Measurements from ENCODE around the gene ENSA. TPM values are rescaled to one million over a fixed set of nuclear protein-coding genes. Genes with fewer than 3 reads are reported as not detected.
"Not testable (repeated sequence)": the region's sequence is repeated elsewhere in the genome, so short reads cannot be mapped to it uniquely, and the experiment has no call there.

Gene ENSA
- total RNA-seq, 1 donor from 2014 or later = 200 TPM

DNA sequence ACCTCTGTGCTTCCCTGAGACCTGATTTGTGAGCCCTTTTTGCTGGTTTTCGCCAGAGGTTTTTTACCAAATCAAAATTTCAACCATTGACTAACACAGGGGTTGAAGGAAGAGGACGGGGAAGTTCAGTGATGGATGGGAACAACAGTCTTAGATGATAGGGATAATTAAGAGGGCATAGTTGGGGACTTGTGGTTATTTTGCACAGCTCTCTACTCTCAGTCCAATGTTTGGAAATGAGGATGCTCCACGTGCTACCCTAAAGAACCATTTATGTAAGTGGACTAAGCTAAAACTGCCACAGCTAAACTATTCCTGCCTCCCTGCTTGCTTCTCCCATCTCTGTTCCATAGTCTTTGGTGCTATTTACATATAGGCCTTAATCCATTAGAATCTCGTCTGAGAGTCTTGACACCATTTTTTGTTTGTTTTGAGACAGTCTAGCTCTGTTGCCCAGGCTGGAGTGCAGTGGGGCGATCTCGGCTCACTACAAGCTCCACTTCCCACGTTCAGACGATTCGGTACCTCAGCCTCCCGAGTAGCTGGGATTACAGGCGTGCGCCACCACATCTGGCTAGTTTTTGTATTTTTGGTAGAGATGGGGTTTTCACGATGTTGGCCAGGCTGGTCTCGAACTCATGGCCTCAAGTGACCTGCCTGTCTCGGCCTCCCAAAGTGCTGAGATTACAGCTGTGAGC is 49.3 kb downstream of the ENSA start:
- no peak for DNase-seq

DNA sequence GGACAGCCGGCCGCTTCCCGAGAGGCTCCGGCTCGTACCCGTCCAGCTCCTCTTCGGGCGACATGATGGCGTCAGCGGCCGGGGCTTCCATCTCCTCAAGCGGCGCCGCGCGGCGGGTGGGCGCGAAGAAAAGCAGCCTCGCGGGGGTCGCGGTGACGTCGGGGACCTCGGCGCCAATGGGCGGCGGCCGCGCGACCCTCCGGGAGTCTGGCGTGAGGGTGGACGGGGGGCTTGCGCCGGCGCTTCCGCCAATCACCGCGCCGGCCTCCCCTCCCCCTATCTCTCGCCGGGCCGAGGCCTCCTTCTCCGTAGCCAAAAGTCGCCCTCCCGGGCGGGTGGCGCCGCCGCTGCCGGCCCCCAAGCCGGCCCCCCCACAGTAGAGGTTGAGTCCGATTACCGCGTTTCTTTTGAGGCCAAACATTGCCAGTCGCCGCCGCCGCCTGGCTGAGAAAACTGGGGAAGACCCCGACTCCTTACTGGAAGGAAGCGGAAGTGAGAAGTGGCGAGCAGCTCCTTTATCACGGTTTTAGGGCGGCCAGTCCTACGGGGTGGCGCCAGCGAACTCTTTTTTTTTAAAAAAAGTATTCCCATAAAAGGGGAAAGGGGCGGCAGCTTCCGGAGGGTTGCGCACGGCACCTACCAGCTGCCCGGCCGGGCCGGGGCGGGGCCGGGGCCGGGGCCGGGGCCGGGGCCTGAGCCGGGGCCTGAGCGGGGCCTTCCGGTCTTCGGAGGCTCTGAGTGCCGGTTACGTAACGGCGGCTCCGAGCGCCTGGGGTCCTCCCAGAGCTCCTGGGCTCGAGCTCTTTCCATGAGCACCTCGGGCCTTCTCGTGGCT is 50.1 kb downstream of the ENSA start, which contains the start of gene MCL1:
Gene MCL1 (minus strand): TSS at position 501 of the 835 bp plus-strand sequence. CDS start 80 bp downstream, at position 421.
- peak; percentile 95 for DNase-seq

DNA sequence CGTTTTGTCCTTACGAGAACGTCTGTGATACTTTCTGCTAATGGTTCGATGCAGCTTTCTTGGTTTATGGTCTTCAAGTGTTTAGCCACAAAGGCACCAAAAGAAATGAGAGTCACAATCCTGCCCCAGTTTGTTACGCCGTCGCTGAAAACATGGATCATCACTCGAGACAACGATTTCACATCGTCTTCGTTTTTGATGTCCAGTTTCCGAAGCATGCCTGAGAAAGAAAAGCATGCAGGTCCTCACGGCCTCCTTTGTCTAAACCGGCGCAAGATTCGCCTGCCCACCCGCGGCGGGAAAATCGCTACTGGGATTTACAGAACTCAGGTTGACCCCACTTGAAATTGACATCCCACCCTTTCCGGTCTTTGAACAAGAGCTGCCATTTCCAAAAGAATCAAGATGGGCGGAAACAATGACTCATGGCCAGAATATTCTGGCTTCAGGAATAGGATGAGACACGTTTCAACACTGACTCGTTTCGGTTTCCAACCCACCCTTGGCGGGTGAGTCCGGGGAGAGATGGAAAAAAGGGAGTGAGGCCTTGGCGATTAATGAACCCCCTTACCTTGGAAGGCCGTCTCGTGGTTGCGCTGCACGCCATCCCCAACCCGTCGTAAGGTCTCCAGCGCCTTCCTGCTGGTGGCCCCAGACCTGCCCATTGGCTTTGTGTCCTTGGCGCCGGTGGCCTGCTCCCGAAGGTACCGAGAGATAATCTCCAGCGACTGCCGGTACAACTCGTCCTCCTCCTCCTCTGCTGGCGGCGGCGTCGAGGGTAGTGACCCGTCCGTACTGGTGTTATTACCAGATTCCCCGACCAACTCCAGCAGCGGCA is 50.9 kb downstream of the ENSA start:
- peak; percentile 95 for DNase-seq

DNA sequence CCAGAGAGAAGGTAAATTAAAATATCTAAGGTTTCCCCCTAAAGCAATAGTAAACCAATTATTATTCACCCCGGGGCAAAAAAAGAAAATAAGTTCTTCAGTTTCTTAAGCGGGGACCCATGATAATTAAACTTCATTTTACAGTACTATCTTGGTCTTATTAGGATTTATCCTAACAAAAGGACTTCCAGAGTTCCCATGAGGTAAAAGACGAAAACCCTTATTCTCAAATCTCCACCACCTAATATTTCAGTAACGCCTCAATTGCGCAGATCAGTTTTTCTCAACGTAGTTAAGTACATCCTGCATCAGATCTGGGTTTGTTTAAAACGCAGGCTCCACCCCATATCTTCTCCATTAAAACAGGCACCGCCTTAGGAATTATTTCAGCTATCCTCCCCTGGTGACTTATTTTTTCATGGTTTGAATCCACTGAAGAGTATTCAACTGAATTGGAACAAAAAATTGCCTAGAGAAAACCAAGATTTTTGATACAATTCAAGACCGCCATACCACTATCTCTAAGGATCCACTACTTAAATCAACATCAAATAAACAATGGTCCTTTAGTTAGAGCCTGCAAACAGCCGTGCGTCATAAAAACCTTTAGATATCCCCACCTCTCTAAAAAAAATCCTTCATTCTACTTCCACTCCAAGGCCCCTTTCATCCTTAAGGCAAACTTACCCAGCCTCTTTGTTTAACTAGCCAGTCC is 51.7 kb downstream of the ENSA start:
- peak; percentile 51 for DNase-seq

DNA sequence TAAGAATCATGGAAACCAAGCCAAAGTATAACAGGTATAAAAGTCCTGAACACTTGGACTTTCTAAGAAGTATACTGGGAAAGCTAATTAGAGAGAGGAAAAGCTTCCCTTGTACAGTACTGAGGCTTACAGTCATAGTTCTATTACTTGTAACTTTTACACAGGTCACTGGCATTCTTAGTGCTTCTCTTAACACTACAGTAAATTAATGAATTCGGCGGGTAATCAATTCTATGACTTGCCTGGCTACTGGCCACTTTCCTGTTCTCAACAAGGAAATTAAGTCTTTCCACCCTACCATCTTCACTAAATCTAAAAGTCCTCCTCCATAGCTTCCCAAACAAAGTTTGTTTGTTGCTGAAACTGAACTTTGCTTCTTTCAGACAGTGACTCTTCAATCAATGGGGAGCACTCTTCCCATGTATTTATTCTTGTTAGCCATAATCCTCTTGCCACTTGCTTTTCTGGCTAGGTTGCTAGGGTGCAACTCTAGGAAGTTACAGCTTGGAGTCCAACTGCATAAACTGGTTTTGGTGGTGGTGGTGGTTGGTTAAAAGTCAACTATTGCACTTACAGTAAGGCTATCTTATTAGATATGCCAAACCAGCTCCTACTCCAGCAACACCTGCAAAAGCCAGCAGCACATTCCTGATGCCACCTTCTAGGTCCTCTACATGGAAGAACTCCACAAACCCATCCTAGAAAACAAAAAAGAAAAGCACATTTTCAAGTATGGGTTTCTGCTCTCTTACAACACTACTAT is 52.4 kb downstream of the ENSA start:
- DNase-seq = peak; percentile 41

DNA sequence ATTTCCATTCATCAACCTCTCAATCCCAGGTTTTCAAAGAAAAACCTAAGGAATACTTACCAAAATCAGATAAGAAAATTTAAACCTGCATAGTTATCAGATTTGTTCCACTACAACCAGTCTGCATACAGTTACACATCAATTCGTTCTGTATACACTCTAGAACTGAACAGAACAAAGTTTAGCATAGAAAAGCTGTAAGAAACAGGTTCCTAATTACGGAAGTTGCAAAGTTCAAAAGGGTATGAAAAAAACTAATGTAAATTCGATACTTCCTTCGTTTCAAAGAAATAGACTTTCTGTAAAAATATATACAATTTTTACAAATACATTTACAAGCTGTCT is 53.1 kb downstream of the ENSA start:
- no peak for DNase-seq

DNA sequence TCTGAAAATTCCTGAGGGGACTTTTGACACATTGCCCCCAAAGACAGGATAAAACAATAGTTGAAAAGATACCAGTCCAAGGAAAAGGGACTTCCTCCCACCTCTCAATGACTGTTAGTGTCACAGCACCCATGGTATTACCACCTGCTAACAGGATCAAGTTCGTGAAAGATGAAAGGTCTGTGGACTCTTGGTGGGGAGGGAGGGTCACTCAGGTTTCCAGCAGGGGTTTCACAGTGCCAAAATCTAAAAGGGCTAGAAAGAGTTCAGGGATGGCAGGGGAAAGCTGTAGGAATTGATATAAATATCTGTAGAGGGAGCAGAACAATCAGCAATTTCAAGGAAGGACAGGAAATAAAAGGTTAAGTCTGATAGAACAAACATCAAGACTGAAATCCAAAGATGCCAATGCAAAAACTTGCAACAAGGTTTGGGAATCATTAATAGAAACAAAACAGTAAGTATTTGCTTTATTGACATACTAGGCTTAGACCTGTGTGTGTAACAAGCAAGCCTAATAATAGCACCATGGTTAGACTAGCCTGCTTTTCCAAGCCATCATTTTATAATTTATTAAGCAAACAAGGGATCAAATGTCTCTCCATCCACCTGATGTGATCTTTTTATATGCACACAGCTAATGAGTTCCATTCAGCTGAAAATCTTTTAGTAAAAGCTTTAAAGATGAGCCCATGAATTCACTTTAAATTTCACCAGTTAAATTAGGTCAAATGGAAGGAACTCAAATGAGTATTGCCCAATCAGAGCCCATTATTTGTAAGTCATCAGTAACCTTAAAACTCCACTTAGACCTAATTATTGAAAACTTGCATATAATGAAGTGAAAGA is 53.7 kb downstream of the ENSA start:
- no peak for DNase-seq

DNA sequence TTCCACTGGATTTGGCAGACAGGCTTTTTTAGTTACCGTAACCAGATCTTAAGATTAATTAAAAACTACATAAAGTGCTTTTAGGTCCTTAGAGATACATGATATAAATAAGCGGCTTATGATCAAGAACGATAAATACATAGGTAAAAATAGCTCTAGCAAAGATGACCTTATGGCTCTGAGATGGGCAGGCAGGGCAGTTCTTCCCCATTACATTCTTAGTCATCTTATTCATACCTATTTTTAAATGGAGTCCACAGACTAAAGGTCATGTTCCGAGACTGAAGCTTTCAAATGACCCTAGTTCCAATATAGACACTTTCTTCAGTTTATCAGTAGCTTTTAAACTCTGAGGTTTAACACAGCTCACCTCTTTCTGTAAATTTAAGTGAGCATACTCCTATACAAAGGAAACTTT is 54.3 kb downstream of the ENSA start:
- no peak for DNase-seq

DNA sequence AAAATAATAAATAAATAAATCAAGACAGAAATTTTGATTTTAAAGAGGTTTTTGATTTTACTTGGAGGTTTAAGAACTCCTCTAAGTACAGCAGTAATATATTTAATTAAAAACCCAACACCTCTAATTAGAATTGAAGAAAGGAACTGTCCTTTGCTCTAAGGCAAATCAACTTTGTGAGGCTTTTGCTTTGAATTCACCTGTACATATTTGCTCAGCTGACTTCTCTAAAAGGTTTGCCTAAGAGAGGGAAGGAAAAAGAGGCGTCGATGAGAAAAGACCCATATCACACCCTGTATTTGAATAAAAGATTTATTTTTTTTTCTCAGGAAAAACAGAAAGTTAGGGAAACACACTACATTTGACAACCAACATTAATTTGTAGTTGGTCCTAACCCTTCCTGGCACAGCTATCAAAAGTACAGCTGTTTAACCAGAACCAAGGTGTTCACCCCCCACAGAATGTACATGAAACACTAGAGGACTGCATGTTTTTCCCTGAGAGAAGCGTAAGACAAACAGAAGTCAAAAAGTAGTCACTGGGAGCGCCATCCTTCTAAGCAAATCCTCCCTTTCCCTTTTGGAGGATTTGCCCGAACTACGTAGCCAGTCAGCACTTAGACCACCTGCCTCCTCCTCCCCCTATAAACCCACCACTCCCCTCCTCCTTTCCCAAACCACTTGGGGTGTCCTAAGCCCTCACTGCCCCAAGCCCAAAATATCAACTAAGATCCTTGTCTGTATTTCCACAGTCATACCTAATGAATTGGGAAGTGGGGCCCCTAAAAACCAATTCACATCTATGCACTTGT is 54.9 kb downstream of the ENSA start:
- DNase-seq = no peak

DNA sequence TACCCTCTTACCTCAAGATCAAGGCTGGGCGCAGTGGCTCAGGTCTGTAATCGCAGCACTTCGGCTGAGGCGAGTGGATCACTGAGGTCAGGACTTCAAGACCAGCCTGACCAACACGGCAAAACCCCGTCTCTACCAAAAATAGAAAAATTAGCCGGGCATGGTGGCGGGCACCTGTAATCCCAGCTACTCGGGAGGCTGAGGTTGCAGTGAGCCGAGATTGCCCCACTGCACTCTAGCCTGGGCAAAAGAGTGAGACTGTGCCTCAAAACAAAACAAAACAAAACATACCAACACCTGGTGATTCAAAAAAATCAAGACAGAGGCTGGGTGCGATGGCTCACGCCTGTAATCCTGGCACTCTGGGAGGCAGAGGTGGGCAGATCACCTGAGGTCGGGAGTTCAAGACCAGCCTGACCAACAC is 55.8 kb downstream of the ENSA start:
- not testable (repeated sequence) for DNase-seq

DNA sequence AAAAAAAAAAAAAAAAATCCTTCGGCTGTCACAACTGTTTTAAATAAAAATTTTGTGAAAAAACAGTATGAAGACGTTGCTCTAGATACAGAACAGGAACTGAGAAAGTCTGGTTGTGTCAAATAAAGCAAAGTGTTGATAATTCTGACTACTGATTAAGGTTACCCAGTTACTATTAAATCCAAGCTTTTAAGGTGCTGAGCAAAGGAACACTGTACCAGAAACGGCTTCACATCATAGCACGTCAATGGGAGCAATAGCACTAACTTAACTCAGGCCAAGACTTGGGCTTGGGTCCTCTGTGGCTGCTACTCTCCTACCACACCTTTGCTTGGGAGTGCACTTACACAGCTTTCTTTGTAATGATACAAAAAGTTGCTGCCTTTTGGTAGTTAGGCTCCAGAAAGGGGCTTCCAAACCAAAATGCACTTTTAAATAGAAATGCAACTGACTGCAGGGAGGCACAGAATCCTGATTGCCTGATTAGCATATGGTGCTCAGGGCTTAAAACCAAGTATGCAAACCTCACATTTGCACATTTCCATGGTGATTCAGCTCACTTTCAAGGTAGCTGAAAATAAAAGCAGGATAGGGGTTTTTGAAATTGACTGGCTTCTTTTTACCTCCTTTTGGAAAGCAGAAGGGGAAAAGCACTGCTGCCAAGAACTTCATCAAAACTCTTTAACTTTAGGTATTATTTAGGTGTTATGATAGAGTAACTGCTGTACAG is 56.3 kb downstream of the ENSA start:
- no peak for DNase-seq

Other genes with a start within 250 kb of the ENSA start
- gene TARS2, start 142.2 kb downstream of the ENSA start, total RNA-seq = 10.4 and 16.0 TPM in 2 replicates
- gene ECM1, start 121.5 kb downstream of the ENSA start, total RNA-seq = 0.19 and 0.34 TPM in 2 replicates
- not detected in 2 replicates for gene FALEC, start 113.9 kb downstream of the ENSA start, total RNA-seq
- 0.17 and 0.60 TPM in 2 replicates for gene ADAMTSL4, start 80.2 kb downstream of the ENSA start, total RNA-seq
- gene MCL1, start 50.0 kb downstream of the ENSA start, total RNA-seq = 223 and 316 TPM in 2 replicates
- 17.4 and 24.8 TPM in 2 replicates for gene GOLPH3L, start 67.5 kb upstream of the ENSA start, total RNA-seq
- 0.17 TPM in 1 of 2 replicates, not detected in the other for gene HORMAD1, start 91.3 kb upstream of the ENSA start, total RNA-seq
- 57.5 and 63.3 TPM in 2 replicates for gene CTSS, start 136.2 kb upstream of the ENSA start, total RNA-seq
- 0.68 and 0.84 TPM in 2 replicates for gene CTSK, start 178.6 kb upstream of the ENSA start, total RNA-seq
- 30.5 and 41.6 TPM in 2 replicates for gene ARNT, start 247.0 kb upstream of the ENSA start, total RNA-seq